ENCODE data around the gene TMEM204.

GRCh38 chr16:1542166-1542500 lies 8.7 kb downstream of the TMEM204 start:
- TF ChIP-seq TAF1 (IDR thresholded peaks at IDR 0.05; ENCODE audit: borderline replicate concordance, low read depth, low read length): no peak
- TF ChIP-seq POLR2AphosphoS5 (IDR thresholded peaks at IDR 0.05; ENCODE audit: low read depth, low read length): no peak
- no peak for TF ChIP-seq POLR2A (IDR thresholded peaks at IDR 0.05; ENCODE audit: low read depth, low read length)
